HepG2 (cell line): Measurements from ENCODE around the gene RPS17. TPM values are rescaled to one million over a fixed set of nuclear protein-coding genes. Genes with fewer than 3 reads are reported as not detected.

Experiments used
- BHLHE40 ChIP-seq: IDR thresholded peaks from 2 replicates; pipeline ENCODE4 v1.6.1; 2011; ENCODE audit warnings: low read length, improper control_type of control experiment
- DNMT1 ChIP-seq: sonication (generic); formaldehyde crosslinking; IDR thresholded peaks from 2 replicates; pipeline ENCODE4 v1.5.1; 2020; ENCODE audit warnings: mild to moderate bottlenecking, missing genetic modification reagents
- EED ChIP-seq: sonication (generic); formaldehyde crosslinking; IDR thresholded peaks from 2 replicates; pipeline ENCODE4 v1.5.0; 2020; ENCODE audit warnings: mild to moderate bottlenecking, missing genetic modification reagents
- KLF12 ChIP-seq: sonication (generic); formaldehyde crosslinking; IDR thresholded peaks from 2 replicates; pipeline ENCODE4 v1.4.0; 2020; ENCODE audit warnings: missing genetic modification reagents, borderline replicate concordance
- LBX2 ChIP-seq: sonication (generic); formaldehyde crosslinking; IDR thresholded peaks from 2 replicates; pipeline ENCODE4 v1.5.0; 2020; ENCODE audit warnings: missing genetic modification reagents, mild to moderate bottlenecking, borderline replicate concordance
- MAX ChIP-seq: IDR thresholded peaks from 2 replicates; pipeline ENCODE4 v1.6.1; 2012; ENCODE audit warnings: inconsistent platforms
- MXI1 ChIP-seq: IDR thresholded peaks from 3 replicates; pipeline ENCODE4 v1.6.1; 2012; ENCODE audit warnings: low read depth, low read length, inconsistent platforms, borderline replicate concordance
- NFRKB ChIP-seq: fragments of 450-650 bp; IDR thresholded peaks from 2 replicates; pipeline ENCODE4 v1.6.1; 2017
- SAP130 ChIP-seq: IDR thresholded peaks from 2 replicates; pipeline ENCODE4 v1.6.1; 2016; ENCODE audit warnings: low read depth
- TBL1XR1 ChIP-seq: fragments of 150-350 bp; IDR thresholded peaks from 2 replicates; pipeline ENCODE4 v1.6.1; 2014; ENCODE audit warnings: borderline replicate concordance, low read length; ENCODE audit not compliant: partially characterized antibody
- ZFAT ChIP-seq: sonication (generic); formaldehyde crosslinking; conservative IDR thresholded peaks from 2 replicates; pipeline ENCODE4 v1.8.1; 2023; ENCODE audit warnings: missing genetic modification reagents, inconsistent platforms
- ZHX1 ChIP-seq: sonication (generic); formaldehyde crosslinking; IDR thresholded peaks from 2 replicates; pipeline ENCODE4 v1.8.1; 2022; ENCODE audit warnings: low read depth, mild to moderate bottlenecking, missing genetic modification reagents
- ZNF101 ChIP-seq: sonication (generic); formaldehyde crosslinking; IDR thresholded peaks from 2 replicates; pipeline ENCODE4 v1.4.0; 2020; ENCODE audit warnings: mild to moderate bottlenecking, low read depth, missing genetic modification reagents, borderline replicate concordance
- ZNF318 ChIP-seq: sonication (generic); formaldehyde crosslinking; IDR thresholded peaks from 2 replicates; pipeline ENCODE4 v1.4.0; 2020; ENCODE audit warnings: mild to moderate bottlenecking, missing genetic modification reagents
- ZNF34 ChIP-seq: sonication (generic); formaldehyde crosslinking; IDR thresholded peaks from 2 replicates; pipeline ENCODE4 v1.4.0; 2020; ENCODE audit warnings: mild to moderate bottlenecking, missing genetic modification reagents, borderline replicate concordance
- ZNF557 ChIP-seq: sonication (generic); formaldehyde crosslinking; IDR thresholded peaks from 2 replicates; pipeline ENCODE4 v1.4.0; 2020; ENCODE audit warnings: missing genetic modification reagents
- polyA plus RNA-seq, 8 experiments: library from polyadenylated mRNA; depleted of rRNA in 3 of 8; stranded (reverse) in 7 of 8; unstranded in 1 of 8; fragments of >200 nt; fragmentation: Illumina TruSeq in 4 of 8; extraction: Trizol in 4 of 8; gene quantifications; 2 replicates each; pipeline versions ENCODE4 v1.2.1 to v1.2.3, GENCODE V29; 2011 to 2016; ENCODE audit warnings: low read depth in 4 of 8, missing spikeins in 1 of 8, mixed read lengths in 1 of 8; ENCODE audit not compliant: insufficient read depth in 1 of 8
- total RNA-seq, 5 experiments: library from RNA; depleted of rRNA; stranded (reverse); fragments of >200 nt; fragmentation: Illumina TruSeq; extraction: Trizol; gene quantifications; 2 replicates each; pipeline ENCODE4 v1.2.3, GENCODE V29; 2016; ENCODE audit warnings: low read depth in 1 of 5
- TF ChIP-seq, protein P1 (sequence below): sonication (generic); formaldehyde crosslinking; IDR thresholded peaks from 2 replicates; pipeline ENCODE4 v1.4.0; 2020; ENCODE audit warnings: missing genetic modification reagents

Gene RPS17
- total and polyA plus RNA-seq, 2 of the 13 experiments (the other 11 are each of a cell fraction or from before 2014, with no cell fraction given), result 2,570 to 5,021 TPM

DNA sequence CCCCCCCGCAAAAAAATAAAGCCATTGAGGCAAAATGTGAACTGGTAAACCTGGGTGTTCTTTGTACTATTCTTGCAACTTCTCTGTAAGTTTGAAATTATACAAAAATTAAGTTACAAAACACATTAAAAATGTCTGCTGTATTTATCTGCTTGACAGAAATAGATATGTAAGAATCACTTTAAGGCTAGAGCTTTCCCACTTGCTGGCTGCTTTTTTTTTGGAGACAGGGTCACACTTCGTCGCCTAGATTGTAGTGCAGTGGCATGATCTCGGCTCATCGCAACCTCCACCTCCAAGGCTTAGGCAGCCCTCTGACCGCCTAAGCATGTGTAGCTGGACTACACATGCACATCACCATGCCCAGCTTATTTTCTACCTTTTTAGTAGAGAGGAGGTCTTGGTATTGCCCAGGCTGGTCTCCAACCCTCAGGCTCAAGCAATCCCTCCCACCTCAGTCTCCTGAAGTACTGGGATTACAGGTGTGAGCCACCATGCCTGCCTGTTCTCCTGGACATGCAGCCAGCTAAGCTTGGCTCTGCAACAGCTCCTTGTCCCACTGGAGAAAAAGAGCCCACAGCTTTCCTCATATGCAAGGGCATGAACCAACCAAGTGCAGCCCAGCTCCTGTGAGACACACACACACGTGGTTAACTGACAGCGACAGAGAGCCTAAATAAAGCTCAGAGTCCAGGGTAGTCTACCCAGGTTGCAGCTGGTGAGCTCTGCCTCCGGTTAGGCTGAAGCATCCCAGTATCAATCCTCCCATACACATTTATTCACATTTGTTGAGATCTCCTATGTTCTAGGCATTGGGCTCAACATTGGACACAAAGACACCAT is 4.5 kb downstream of the RPS17 start (continued):
- TF ChIP-seq LBX2 (CRISPR knock-in tag) (no peak), TBL1XR1 (no peak), DNMT1 (no peak), SAP130 (CRISPR knock-in tag) (peak; percentile 86), ZHX1 (CRISPR knock-in tag) (no peak), KLF12 (CRISPR knock-in tag) (no peak), EED (no peak), ZFAT (CRISPR knock-in tag) (no peak), ZNF557 (CRISPR knock-in tag) (no peak), NFRKB (no peak), ZNF101 (CRISPR knock-in tag) (no peak), MAX (peak; percentile 83), BHLHE40 (no peak), MXI1 (peak; percentile 87; the same call in 1 of the 3 replicates), ZNF318 (CRISPR knock-in tag) (no peak), ZNF34 (CRISPR knock-in tag) (no peak)
- TF ChIP-seq, protein P1, sequence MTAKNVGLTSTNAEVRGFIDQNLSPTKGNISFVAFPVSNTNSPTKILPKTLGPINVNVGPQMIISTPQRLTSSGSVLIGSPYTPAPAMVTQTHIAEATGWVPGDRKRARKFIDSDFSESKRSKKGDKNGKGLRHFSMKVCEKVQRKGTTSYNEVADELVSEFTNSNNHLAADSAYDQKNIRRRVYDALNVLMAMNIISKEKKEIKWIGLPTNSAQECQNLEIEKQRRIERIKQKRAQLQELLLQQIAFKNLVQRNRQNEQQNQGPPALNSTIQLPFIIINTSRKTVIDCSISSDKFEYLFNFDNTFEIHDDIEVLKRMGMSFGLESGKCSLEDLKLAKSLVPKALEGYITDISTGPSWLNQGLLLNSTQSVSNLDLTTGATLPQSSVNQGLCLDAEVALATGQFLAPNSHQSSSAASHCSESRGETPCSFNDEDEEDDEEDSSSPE (CRISPR knock-in tag), result 0 out of 2 replicates have a peak, but pooled peaks have one; percentile 25
